NCI-H526 treated with DMSO at 0.1 percent for 48 hours (cell line): Measurements from ENCODE around the gene PPP2R2B.
"Not testable (repeated sequence)": the region's sequence is repeated elsewhere in the genome, so short reads cannot be mapped to it uniquely, and the experiment has no call there.

Experiments
- DNase-seq: peaks from one replicate; lab custom pipeline; 2025; lab: John Stamatoyannopoulos, UW

The PPP2R2B gene

DNA sequence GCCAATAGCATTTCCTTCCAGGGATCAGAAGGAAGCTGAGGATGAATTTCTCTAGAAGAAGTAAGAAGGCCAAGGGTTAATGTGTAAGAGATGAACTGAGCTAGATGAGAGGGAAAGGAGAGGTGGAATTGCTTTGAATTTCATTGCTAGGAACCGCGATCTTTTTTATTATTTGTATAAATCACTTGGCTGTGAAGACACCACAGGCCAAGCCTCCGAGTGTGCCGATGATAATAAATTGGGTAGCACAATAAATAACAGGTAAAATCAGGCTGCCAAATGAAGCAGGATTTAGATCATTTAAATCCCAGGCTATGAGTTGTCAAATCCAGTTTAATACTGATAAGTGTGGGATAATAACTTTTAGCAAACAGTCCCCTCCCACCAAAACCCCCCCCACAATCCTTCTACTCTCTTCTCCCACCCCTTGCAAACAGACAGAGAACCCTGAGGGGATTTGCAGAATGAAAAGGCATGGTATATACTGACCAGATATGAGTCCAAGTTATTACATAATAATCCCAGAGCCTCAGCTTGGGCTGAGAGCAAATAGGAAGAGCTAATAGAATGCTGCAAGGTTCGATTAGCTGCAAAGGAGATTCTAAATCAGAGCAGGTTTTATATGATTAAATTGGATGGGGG, 143.5 kb downstream of the PPP2R2B start:
- no peak for DNase-seq

DNA sequence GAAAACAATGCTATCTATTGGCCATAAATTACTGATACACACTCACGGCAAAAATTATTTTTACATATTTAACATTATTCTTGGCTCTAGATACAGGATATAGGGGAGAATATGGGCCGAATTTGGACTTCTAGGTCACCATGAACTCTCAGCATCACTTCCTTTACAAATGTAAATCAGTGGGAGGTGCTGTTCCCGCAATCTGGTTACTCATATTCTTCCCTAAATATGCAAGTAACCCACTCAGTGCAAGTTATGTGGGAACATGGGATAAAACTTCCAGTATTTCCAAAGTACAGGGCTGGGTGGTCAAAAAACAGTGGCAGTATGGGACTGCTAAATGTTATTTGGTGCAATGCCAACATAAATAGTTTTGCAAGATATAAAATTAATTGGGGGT, 145.6 kb downstream of the PPP2R2B start:
- no peak for DNase-seq

DNA sequence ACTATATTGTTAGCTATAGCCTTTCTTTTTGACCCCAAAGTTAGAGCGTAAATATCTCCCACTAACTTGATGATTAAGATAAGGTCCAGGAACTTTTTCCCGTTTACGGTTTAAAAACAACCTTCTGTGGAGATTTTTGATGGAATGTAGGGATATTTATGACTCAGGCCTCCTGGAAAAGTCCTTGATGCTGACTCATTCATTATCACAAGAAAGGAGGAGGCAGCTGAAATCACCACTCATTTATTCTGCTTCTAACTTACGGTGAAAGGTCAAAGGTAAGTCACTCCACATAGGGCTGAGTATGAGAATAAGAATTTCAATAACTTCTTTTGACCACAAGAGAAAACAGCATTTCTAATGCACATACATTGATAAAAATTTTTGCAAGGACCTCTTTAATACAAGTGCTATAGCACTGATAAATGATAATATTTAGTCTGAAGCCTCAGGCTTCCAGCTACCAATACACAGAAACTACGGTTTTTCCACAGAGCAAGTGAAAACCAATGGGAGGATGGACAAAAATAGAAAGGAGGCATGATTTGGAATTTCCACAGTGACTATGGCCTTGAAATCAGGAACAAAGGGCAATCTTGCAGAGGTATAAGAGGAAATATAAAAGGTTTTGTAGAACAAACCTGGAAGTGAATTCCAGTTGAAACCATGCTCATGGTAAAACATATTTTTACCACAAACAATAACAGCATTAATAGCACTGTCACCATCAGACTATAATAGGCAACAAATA, 146.5 kb downstream of the PPP2R2B start:
- DNase-seq = no peak

DNA sequence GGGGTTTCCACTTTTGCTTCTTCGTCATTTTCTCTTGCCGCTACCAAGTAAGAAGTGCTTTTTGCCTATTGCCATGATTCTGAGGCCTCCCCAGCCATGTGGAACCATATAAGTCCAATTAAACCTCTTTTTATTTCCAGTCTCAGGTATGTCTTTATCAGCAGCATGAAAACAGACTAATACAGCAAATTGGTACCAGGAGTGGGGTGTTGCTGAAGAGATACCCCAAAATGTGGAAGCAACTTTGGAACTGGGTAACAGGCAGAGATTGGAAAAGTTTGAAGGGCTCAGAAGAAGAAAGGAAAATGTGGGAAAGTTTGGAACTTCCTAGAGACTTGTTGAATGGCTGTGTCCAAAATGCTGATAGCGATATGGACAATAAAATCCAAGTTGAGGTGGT, 149.8 kb downstream of the PPP2R2B start:
- not testable (repeated sequence) for DNase-seq

DNA sequence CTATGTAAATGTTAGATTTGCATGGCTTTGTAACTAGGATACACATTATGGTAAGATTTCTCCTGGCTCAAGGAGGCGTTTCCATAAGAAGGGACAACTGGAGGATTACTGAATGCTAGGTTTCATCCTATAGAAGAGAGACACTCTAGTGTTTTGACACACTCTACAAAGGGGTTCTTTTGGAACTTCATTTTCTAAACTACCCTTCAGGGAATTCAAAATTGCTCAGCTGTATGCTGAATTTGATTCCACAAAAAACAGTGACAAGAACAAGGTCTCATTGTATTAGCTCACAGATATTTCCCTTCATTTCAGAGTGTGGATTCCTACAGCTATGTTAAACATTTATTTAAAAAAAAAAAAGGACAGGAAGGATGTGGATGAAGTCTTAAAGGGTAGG, 151.7 kb downstream of the PPP2R2B start:
- peak; percentile 0 for DNase-seq

DNA sequence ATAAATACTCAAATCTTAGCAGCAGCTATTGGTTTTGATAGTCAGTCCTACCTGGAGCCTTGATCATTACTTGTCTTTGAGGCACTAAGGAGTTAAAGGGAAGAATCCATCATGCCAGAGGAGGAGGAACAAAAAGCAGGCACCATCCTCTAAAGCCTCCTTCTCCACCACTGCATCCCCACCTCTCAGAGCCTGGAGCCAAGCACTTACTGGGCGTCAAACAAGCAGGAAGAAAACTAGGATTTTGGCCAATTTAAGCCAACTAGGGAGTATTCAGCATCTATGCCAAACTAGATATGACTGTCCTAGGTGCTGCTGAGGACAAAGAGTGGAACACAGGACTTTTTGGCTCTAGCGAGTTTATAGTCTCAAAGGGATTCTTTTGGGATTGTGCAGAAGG, 152.5 kb downstream of the PPP2R2B start:
- no peak for DNase-seq

DNA sequence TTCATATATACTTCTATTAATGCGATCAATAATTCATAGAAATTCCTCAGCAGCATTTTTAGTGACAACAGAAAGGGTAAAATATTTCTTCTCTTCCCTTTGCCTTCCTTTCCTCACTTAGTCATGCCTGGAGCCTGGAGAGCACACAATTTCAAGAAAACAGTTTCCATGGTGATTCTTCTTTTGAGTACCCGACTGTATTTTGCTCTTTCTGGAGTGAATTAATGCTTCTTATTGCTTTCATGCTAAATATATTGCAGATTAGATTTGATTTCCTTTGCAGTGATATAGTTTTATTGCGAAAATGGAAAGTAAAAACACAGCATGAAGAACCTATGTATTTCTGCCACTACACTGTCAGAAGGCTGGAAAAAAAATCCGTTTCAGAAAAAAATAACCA, 153.5 kb downstream of the PPP2R2B start:
- DNase-seq = no peak

DNA sequence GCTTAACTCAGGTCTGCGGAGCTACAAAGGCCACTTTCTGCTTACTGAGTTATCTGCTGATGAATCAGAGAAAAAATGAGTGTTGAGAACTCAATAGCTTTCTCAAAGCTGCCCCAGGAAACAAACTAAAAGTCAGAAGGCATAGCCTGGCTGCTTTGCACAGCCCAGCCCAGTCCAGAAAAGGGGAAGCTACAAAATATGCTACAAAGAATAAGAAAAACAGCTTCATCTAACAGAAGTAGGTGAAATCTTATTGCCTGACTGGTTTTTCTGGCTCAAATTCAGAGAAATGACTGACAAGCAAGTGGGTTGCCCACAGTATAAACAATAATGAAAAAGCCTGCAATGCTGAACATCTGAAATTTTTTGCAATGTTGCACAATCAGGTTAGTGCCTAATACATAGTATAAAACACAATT, 156.2 kb downstream of the PPP2R2B start:
- DNase-seq = no peak

DNA sequence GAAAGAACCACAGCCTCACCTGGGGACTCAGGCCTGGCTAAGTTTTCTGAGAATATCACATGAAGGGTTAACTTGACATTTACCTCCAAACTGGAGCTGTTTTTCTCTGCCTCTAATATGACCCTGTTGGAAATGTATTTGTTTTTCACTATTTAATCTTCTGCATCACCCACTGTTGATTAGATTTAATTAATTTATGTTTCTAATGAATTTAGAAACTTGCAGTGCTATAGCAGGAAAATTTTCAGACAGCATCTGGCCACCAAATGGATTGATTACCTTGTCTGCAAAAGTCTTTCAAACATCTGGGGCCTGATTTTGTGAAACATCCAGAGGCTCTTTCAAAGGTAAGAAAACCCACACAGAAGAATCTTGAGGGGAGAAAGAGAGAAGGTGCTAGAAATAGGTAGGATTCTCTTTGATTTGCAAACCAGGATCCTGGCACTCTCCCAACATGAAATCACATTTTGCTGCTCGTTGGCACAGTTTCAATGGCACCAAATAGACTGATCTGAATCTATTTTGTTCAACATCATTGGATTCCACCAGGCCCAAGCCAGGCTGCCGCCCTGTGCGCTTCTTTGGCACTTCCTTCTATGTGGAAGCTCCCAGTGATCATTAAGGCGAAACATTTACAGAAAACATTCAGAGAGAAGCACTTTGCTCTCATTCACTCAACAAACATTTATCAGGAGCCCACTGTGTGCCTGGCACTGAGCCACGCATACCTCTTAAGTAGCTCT, 157.3 kb downstream of the PPP2R2B start:
- DNase-seq = no peak

DNA sequence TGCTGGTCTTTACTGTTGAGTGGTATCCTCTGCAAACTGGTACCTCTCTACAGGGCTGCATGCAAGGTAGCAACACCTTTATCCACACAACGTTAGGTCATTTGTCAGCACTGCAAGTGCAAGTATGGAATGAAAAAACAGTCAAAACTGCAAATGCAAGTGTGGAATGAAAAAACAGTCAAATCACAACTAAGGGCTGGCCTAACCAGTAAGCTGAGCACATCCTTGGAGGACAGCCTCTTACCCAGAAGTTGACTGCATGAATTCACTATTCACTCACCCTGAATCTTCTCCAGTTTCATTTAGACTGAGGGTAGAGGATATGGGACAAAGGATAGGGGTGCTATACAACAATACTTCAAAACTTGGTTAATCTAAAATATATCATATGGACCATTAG, 158.4 kb downstream of the PPP2R2B start:
- no peak for DNase-seq

DNA sequence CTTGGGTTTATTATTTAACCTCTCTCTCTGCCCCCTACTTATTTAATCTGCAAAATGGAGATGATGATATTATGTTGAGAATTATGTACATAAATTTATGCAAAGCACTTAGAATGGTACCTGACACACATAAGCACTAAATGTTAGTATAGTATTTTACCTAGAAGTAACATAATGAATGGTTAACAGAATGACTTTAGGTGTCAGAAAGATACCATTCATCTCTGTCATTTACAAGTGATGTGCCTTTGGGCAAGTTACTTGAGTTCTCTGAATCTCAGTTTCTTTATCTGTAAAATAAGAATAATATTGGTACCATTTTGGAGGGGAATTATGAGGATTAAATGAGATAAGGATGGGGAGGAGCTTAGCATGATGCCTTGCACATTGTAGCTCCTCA, 159.4 kb downstream of the PPP2R2B start:
- DNase-seq = no peak

DNA sequence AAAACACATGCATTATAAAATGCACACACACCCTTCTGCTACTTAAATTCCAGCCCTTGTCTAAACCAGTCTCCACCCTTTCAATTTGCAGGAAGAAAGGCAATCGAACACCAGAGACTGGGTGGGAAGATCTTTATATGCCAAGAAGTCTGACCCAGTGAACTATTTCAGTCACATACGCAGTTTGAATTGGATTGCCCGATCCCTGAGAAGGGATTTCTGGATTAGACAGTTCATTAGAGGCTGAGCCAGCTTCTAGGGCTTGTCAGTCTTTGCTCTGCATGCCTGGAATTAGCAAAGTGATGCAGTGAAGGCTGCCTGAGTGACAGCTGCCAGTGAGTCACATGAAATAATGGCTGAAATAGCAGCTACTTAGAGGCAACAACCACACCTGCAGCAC, 159.9 kb downstream of the PPP2R2B start:
- no peak for DNase-seq

DNA sequence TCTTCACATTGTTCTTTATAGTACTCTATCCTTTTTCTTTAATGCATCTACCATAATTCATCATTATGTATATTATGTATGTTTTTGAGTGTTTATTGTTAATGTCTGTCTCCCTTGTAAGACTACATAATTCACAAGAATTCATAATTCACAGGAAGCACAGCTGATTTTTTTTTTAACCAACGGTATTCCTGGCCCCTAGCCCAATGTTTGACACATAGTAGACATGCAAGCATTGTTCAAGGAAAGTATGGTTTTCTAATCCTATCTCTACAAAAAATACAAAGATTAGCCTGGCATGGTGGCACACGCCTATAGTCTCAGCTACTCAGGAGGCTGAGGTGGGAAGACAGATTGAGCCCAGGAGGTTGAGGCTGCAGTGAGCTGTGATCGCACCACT, 160.6 kb downstream of the PPP2R2B start:
- DNase-seq = no peak

DNA sequence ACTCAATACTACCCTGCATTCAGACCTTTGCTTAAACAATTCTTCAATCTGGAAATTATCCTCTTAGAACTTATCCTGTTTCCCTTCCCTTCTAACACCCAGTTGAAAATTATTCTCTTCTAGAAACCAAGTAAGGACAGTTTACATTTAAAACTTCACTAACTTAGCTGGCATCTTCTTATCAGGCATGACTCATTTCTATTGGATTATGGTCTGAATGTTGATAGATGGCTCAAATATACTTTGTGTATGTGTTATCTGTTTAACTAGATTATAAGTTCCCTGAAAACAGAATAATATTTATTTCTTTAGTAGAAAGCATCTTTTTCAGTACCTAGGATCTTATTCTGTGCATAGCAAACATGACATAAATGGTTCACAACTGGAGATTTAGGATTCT, 161.9 kb downstream of the PPP2R2B start:
- DNase-seq = no peak

DNA sequence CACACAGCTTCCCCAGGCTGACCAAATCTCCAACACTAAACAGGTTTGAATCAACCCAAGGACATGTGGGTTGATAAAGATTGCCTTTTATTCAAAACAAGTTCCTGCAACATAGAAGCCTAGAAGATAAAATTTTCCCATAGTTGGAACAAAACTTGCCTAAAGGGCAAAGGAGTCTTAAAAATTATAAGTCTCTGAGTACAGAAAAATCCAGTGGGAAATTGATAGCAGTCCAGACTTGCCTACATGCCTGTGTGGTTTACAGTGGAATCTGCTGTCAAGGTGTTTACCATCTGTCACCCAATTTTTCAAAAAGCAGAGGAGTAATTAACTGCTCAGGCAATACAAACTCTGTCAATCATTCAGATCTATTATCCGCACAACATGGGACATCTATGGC, 168.2 kb downstream of the PPP2R2B start:
- no peak for DNase-seq

DNA sequence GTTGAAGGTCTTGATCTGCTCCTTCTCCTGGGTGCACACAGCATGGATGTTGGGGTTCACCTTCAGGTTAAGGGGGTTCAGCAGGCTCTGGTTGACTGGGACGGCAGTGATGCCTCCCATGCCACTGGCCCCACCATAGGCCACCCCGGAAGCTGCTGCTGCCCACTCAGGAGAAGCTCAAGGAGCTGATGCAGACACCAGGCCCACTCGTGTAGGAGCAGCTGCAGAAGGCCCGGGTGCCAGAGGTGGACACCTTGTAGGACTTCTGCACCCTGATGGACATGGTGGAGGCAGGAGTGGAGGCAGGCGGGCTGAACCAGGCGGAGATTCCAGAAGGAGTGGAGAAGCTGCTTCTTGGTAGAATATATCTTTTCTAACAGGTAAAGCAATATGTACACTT, 171.2 kb downstream of the PPP2R2B start:
- no peak for DNase-seq

DNA sequence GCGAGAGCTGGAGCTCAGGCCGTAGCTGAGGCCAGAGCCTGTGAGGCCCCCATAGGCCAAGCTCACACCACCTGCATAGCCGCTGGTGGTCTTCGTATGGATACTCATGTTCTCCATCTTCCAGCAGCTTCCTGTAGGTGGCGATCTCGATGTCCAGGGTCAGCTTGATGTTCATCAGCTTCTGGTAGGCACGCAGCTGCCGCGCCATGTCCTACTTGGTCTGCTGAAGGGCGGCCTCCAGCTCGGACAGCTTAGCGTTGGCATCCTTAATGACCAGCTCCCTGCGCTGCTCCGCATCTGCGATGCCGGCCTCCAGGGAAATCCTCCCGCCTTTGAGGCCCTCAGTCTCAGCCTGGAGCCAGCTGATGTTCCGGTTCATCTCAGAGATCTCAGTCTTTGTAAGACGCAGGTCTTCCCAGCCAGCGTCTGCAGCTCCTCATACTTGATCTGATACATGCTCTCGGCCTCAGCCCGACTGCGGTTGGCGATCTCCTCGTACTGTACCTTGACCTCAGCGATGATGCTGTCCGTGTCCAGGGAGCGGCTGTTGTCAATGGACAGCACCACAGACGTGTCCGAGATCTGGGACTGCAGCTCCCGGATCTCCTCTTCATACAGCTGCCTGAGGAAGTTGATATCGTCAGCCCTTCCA, 172.1 kb downstream of the PPP2R2B start:
- DNase-seq = no peak

DNA sequence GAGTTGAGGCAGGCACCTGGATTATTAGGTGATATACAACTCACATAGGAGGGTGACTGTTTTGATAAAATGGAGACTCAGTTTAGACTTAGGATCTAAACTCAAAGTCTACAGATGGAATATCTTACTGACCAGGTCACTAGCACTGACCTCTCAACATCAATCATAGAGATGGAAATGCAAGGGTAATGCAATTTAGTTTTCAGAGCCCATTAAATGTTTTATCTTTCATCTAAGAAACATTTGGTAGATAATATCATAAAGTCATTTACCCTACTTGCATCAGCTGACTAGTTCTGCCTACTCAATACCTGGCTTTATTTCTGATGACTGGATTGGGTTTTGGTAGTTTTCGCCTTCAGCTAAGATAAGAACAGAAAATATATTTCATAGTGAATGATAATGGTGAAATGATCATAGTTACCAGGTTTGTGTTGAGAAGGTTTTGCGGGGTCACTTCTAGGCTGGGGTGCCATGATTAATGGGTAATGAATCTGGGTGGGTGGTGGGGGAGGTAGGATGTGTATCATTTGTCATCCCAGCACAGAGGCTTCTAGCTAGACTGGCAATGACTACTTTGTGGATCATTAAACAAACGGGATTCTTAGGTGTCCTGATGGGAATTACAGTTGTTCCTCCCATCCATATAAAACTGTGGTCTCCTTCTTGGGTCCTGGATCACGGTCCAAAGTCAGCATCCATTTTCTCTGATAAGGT, 173.4 kb downstream of the PPP2R2B start:
- DNase-seq = no peak

DNA sequence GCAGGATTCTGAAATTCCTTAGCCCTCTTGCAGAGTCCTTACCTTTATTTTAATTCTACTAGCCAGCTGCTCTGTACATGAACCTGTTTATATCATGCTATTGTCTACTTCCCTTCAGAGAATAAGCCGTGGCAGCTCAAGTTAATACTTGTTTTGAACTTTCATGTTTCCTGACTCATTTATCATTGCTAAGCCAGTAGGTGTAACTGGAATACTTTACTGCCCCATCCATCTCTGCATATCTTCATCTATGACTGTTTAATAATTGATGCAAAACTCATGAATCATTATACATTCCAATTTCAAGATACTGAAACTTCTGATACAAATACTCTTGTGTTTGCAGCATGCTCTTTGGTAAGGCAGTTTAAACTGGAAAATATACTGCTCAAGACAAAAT, 174.7 kb downstream of the PPP2R2B start:
- DNase-seq = no peak

DNA sequence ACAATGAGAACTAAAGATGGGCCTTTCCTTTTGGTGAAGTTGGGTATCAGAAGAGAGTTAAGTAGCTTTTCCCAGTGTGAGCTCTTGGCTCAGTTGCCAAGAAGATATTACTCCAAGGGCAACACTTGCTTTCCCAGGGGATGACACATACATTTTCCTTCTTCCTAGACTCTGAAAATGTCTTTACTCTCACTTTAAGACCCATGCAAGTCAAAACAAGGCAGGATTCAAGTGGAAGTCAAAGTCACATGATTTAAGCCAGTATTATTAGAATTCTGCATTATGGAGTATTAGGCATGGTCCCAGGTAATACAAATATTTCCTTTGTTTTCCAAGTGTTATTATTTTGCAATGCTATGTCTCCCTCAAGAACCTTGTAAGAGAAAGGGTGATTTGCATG, 175.1 kb downstream of the PPP2R2B start:
- no peak for DNase-seq

DNA sequence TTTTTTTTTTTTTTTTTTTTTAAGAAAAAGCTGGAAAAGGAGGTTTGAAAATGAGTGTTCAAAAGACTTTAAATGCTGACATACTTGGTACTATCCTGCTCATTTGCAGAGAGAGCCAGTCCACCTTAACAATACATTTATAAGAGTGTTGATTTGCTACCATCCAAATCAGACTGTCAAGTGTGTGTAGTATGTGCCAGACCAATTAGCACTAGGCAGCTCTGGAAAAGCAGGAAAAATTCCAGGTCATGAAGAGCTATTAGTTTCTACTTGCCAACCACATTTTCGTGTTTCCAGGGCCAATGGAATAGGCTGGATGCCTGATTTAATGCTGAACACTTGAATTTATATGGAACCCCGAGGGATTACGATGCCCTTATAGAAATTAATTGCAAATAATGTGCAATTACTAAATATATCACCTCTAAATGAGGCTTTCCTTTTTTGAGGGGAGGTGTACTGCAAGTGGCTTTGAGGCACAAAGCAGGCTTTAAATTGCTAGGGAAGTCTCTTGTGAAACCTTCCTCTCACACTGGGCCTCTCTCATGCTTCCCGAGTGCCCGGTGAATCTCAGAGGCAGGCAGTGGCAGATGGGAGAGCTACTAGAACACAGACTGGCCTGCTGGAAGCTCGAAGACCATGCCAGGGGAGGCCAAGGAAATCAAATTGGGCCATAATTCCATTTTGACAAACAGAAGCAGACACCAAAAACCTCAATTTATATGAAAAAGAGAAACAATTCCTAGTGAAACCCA, 178.7 kb downstream of the PPP2R2B start:
- DNase-seq = no peak
